ENCODE data around the gene GALNT10.

GALNT10 gene

DNA sequence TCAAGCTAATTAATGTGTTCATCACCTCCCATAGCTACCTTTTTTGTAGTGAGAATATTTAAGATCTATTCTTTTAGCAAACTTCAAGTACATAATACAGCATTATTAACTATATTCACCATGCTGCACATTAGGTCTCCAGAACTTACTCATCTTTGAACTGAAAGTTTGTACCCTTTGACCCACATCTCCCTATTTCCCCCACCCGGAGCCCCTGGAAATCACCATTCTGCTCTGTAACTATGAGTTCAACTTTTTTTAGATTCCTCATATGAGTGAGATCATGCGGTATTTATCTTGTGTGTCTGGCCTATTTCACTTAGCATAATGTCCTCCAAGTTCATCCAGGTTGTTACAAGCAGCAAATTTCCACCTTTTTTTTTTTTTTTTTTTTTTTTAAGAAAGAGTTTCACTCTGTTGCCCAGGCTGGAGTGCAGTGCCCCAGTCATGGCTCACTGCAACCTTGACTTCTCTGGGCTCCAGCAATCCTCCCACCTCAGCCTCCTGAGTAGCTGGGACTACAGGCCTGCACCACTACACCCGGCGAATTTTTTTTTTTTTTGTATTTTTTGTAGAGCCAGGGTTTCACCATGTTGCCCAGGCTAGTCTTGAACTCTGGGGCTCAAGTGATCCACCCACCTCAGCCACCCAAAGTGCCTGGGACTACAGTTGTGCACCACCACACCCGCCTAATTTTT is 154.9 kb downstream of the GALNT10 start:
- H3F3A ChIP-seq (ENCODE audit: control insufficient read depth, insufficient read depth) = no peaks in the 10 kb centered on the region
- H3K27me3 ChIP-seq (ENCODE audit: control insufficient read depth, low read length) = no peaks in the 10 kb centered on the region
- no peaks in the 10 kb centered on the region for H4K20me1 ChIP-seq (ENCODE audit: control insufficient read depth, insufficient read depth, low read depth, low read length)
- no peaks in the 10 kb centered on the region for H3K36me3 ChIP-seq (ENCODE audit: control insufficient read depth, low read length)
- no peaks in the 10 kb centered on the region for H3K9me3 ChIP-seq (ENCODE audit: control insufficient read depth, insufficient read depth, low read length)
- H3K79me2 ChIP-seq (ENCODE audit: control insufficient read depth, low read length) = no peaks in the 10 kb centered on the region
- H3K4me1 ChIP-seq (ENCODE audit: control insufficient read depth, low read length) = no peaks in the 10 kb centered on the region
- no peak overlapping the region for H3K4me2 ChIP-seq (ENCODE audit: low read length)
- H3K4me3 ChIP-seq (ENCODE audit: low read length) = no peak overlapping the region
- no peak overlapping the region for H3K27ac ChIP-seq (ENCODE audit: low read depth, low read length)
- TF ChIP-seq, protein P1, sequence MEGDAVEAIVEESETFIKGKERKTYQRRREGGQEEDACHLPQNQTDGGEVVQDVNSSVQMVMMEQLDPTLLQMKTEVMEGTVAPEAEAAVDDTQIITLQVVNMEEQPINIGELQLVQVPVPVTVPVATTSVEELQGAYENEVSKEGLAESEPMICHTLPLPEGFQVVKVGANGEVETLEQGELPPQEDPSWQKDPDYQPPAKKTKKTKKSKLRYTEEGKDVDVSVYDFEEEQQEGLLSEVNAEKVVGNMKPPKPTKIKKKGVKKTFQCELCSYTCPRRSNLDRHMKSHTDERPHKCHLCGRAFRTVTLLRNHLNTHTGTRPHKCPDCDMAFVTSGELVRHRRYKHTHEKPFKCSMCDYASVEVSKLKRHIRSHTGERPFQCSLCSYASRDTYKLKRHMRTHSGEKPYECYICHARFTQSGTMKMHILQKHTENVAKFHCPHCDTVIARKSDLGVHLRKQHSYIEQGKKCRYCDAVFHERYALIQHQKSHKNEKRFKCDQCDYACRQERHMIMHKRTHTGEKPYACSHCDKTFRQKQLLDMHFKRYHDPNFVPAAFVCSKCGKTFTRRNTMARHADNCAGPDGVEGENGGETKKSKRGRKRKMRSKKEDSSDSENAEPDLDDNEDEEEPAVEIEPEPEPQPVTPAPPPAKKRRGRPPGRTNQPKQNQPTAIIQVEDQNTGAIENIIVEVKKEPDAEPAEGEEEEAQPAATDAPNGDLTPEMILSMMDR (IDR thresholded peaks at IDR 0.05; ENCODE audit: low read depth, low read length, poor library complexity, severe bottlenecking) = no peak
- no peak for TF ChIP-seq EZH2phosphoT487 (IDR thresholded peaks at IDR 0.05; ENCODE audit: borderline replicate concordance, low read length)
- H3K9me2 ChIP-seq (replicated peaks; ENCODE audit: control insufficient read depth, low read length) = no peaks in the 10 kb centered on the region

DNA sequence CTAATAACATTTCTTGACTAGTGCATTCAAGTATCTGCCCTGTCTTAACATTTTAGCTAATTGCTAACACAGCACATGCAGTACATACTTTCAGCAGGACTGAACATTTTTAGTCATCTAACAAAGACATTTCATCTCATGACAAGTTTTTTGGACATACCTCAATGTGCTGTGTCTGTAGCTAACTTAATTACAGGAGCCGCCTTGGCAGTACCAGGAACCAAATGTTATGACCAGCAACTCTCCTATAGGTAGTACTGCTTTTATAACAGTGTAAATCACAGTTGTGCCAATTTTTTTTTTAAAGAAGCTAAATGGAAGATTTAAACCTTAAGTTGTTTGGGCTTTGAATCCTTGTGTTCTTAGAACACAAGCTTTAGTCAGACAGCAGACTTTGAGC is 155.9 kb downstream of the GALNT10 start:
- no peak overlapping the region for H3K4me2 ChIP-seq (ENCODE audit: low read length)
- no peak overlapping the region for H3K27ac ChIP-seq (ENCODE audit: low read depth, low read length)
- H3K9me3 ChIP-seq (ENCODE audit: control insufficient read depth, insufficient read depth, low read length) = no peaks in the 10 kb centered on the region
- no peaks in the 10 kb centered on the region for H3K4me1 ChIP-seq (ENCODE audit: control insufficient read depth, low read length)
- TF ChIP-seq, protein P1 (IDR thresholded peaks at IDR 0.05; ENCODE audit: low read depth, low read length, poor library complexity, severe bottlenecking) = no peak
- no peak for TF ChIP-seq EZH2phosphoT487 (IDR thresholded peaks at IDR 0.05; ENCODE audit: borderline replicate concordance, low read length)
- no peak overlapping the region for H3K4me3 ChIP-seq (ENCODE audit: low read length)
- no peaks in the 10 kb centered on the region for H4K20me1 ChIP-seq (ENCODE audit: control insufficient read depth, insufficient read depth, low read depth, low read length)
- H3K79me2 ChIP-seq (ENCODE audit: control insufficient read depth, low read length) = no peaks in the 10 kb centered on the region
- H3K36me3 ChIP-seq (ENCODE audit: control insufficient read depth, low read length) = no peaks in the 10 kb centered on the region
- no peaks in the 10 kb centered on the region for H3K9me2 ChIP-seq (replicated peaks; ENCODE audit: control insufficient read depth, low read length)
- H3F3A ChIP-seq (ENCODE audit: control insufficient read depth, insufficient read depth) = no peaks in the 10 kb centered on the region
- H3K27me3 ChIP-seq (ENCODE audit: control insufficient read depth, low read length) = no peaks in the 10 kb centered on the region

GRCh38 chr5:154349626-154350264 is 159.2 kb downstream of the GALNT10 start:
- Histone ChIP-seq H3K4me2 (ENCODE audit: low read length) (no peak overlapping the region), H3K9me3 (ENCODE audit: control insufficient read depth, insufficient read depth, low read length) (no peaks in the 10 kb centered on the region), H4K20me1 (ENCODE audit: control insufficient read depth, insufficient read depth, low read depth, low read length) (no peaks in the 10 kb centered on the region), H3K27me3 (ENCODE audit: control insufficient read depth, low read length) (no peaks in the 10 kb centered on the region), H3K4me3 (ENCODE audit: low read length) (no peak overlapping the region), H3K27ac (ENCODE audit: low read depth, low read length) (no peak overlapping the region), H3F3A (ENCODE audit: control insufficient read depth, insufficient read depth) (no peaks in the 10 kb centered on the region), H3K9me2 (replicated peaks; ENCODE audit: control insufficient read depth, low read length) (no peaks in the 10 kb centered on the region), H3K36me3 (ENCODE audit: control insufficient read depth, low read length) (no peaks in the 10 kb centered on the region), H3K79me2 (ENCODE audit: control insufficient read depth, low read length) (no peaks in the 10 kb centered on the region), H3K4me1 (ENCODE audit: control insufficient read depth, low read length) (no peaks in the 10 kb centered on the region)
- no peak for TF ChIP-seq EZH2phosphoT487 (IDR thresholded peaks at IDR 0.05; ENCODE audit: borderline replicate concordance, low read length)
- TF ChIP-seq, protein P1 (IDR thresholded peaks at IDR 0.05; ENCODE audit: low read depth, low read length, poor library complexity, severe bottlenecking) = no peak
